ENCODE measurements around the gene PDK4. TPM values are rescaled to one million over a fixed set of nuclear protein-coding genes. Genes with fewer than 3 reads are reported as not detected.

PDK4 gene
- total RNA-seq, 1 donor from 2014 or later, result 227 TPM

- intact Hi-C loops (cut with DNase I), result no loop called here
- no peak for DNase-seq (ENCODE audit: low spot score in 2 of 2)
- Histone ChIP-seq H3K9me3 (no peaks in the 10 kb centered on the region), H3K27ac (no peak overlapping the region), H3K27me3 (no peaks in the 10 kb centered on the region), H3K4me1 (no peaks in the 10 kb centered on the region), H3K36me3 (no peaks in the 10 kb centered on the region), H3K4me3 (no peak overlapping the region)
- TF ChIP-seq, protein P1, sequence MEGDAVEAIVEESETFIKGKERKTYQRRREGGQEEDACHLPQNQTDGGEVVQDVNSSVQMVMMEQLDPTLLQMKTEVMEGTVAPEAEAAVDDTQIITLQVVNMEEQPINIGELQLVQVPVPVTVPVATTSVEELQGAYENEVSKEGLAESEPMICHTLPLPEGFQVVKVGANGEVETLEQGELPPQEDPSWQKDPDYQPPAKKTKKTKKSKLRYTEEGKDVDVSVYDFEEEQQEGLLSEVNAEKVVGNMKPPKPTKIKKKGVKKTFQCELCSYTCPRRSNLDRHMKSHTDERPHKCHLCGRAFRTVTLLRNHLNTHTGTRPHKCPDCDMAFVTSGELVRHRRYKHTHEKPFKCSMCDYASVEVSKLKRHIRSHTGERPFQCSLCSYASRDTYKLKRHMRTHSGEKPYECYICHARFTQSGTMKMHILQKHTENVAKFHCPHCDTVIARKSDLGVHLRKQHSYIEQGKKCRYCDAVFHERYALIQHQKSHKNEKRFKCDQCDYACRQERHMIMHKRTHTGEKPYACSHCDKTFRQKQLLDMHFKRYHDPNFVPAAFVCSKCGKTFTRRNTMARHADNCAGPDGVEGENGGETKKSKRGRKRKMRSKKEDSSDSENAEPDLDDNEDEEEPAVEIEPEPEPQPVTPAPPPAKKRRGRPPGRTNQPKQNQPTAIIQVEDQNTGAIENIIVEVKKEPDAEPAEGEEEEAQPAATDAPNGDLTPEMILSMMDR (IDR thresholded peaks at IDR 0.05), result no peak
Observed at GRCh38 chr7:95534796-95535195, 61.5 kb downstream of the PDK4 start.

Other genes with a start within 250 kb of the PDK4 start
- gene PON3, start 200.1 kb downstream of the PDK4 start, total RNA-seq, result not detected
- 59.8 TPM for gene PON2, start 161.5 kb downstream of the PDK4 start, total RNA-seq
- gene ASB4, start 110.6 kb downstream of the PDK4 start, total RNA-seq, result 0.11 TPM
- gene DYNC1I1, start 176.0 kb upstream of the PDK4 start, total RNA-seq, result 13.2 TPM

Measured in ascending aorta (tissue), 2 donors.